ENCODE measurements around the gene RAF1. TPM values are rescaled to one million over a fixed set of nuclear protein-coding genes. Genes with fewer than 3 reads are reported as not detected.
"Not testable (repeated sequence)": the region's sequence is repeated elsewhere in the genome, so short reads cannot be mapped to it uniquely, and the experiment has no call there.

Gene RAF1
- polyA plus RNA-seq, 4 donors = 47.9 to 84.3 (median 70.5) TPM

- no peak overlapping the region for H3K4me3 ChIP-seq (ENCODE audit: low read depth in 1 of 3, low read length in 3 of 3)
Observed at GRCh38 chr3:12671120-12671450, 7.2 kb upstream of the RAF1 start.

GRCh38 chr3:12670365-12671119, 6.6 kb upstream of the RAF1 start:
- DNase-seq (peak in 1 of 2 donors; percentile 77), FAIRE-seq (no peak)
- 71 to 86% (median 85%) methylated on average over 5 to 10 of the region's 10 CpGs for WGBS, 3 donors
- Histone ChIP-seq H3K9me3 (ENCODE audit: control insufficient read depth in 2 of 2, insufficient read depth in 1 of 2, low read depth in 1 of 2, low read length in 1 of 2) (peaks cover 0 to 8% of the 10 kb centered on the region in 2 donors), H3K4me3 (ENCODE audit: low read depth in 1 of 3, low read length in 3 of 3) (no peak overlapping the region), H3K27ac (ENCODE audit: low read depth in 1 of 3, low read length in 2 of 3) (peak overlapping the region in 1 of 3 donors; percentile 44), H3K36me3 (ENCODE audit: control insufficient read depth in 3 of 3, insufficient read depth in 2 of 3, low read depth in 1 of 3, low read length in 3 of 3) (no peaks in the 10 kb centered on the region), H3K27me3 (ENCODE audit: control insufficient read depth in 3 of 3, insufficient read depth in 3 of 3, low read length in 3 of 3) (no peaks in the 10 kb centered on the region), H3K4me1 (ENCODE audit: control insufficient read depth in 3 of 3, insufficient read depth in 2 of 3, low read depth in 1 of 3, low read length in 2 of 3) (peaks cover 0 to 3% (median 0%) of the 10 kb centered on the region in 3 donors)

More at GRCh38 chr3:12671120-12671450, 7.2 kb upstream of the RAF1 start:
- Histone ChIP-seq H3K36me3 (ENCODE audit: control insufficient read depth in 3 of 3, insufficient read depth in 2 of 3, low read depth in 1 of 3, low read length in 3 of 3) (no peaks in the 10 kb centered on the region), H3K4me1 (ENCODE audit: control insufficient read depth in 3 of 3, insufficient read depth in 2 of 3, low read depth in 1 of 3, low read length in 2 of 3) (peaks cover 0 to 3% (median 0%) of the 10 kb centered on the region in 3 donors), H3K27me3 (ENCODE audit: control insufficient read depth in 3 of 3, insufficient read depth in 3 of 3, low read length in 3 of 3) (no peaks in the 10 kb centered on the region), H3K27ac (ENCODE audit: low read depth in 1 of 3, low read length in 2 of 3) (peak overlapping the region in 1 of 3 donors; percentile 44), H3K9me3 (ENCODE audit: control insufficient read depth in 2 of 2, insufficient read depth in 1 of 2, low read depth in 1 of 2, low read length in 1 of 2) (peaks cover 0 to 8% of the 10 kb centered on the region in 2 donors)
- 86 to 88% (median 87%) methylated on average over 3 of the region's 3 CpGs for WGBS, 3 donors
- DNase-seq (no peak), FAIRE-seq (no peak)

- no peaks in the 10 kb centered on the region for H3K27me3 ChIP-seq (ENCODE audit: control insufficient read depth in 3 of 3, insufficient read depth in 3 of 3, low read length in 3 of 3)
- WGBS, 3 donors = 0 to 2% (median 1%) methylated on average over 29 to 45 of the region's 45 CpGs
- peak overlapping the region; percentile 61 to 98 (median 78) for H3K4me3 ChIP-seq (ENCODE audit: low read depth in 1 of 3, low read length in 3 of 3)
- no peak for FAIRE-seq
- H3K36me3 ChIP-seq (ENCODE audit: control insufficient read depth in 3 of 3, insufficient read depth in 2 of 3, low read depth in 1 of 3, low read length in 3 of 3) = no peaks in the 10 kb centered on the region
- H3K4me1 ChIP-seq (ENCODE audit: control insufficient read depth in 3 of 3, insufficient read depth in 2 of 3, low read depth in 1 of 3, low read length in 2 of 3) = peaks cover 1 to 10% (median 8%) of the 10 kb centered on the region in 3 donors
- peak overlapping the region; percentile 92 to 100 (median 99) for H3K27ac ChIP-seq (ENCODE audit: low read depth in 1 of 3, low read length in 2 of 3)
- DNase-seq = peak in 1 of 2 donors; percentile 31
- H3K9me3 ChIP-seq (ENCODE audit: control insufficient read depth in 2 of 2, insufficient read depth in 1 of 2, low read depth in 1 of 2, low read length in 1 of 2) = no peaks in the 10 kb centered on the region
Observed at GRCh38 chr3:12663401-12663935, 449 bp downstream of the RAF1 start.

- WGBS, 3 donors = 0 to 1% (median 0%) methylated on average over 26 of the region's 26 CpGs
- Histone ChIP-seq H3K27me3 (ENCODE audit: control insufficient read depth in 3 of 3, insufficient read depth in 3 of 3, low read length in 3 of 3) (no peaks in the 10 kb centered on the region), H3K9me3 (ENCODE audit: control insufficient read depth in 2 of 2, insufficient read depth in 1 of 2, low read depth in 1 of 2, low read length in 1 of 2) (no peaks in the 10 kb centered on the region), H3K4me3 (ENCODE audit: low read depth in 1 of 3, low read length in 3 of 3) (peak overlapping the region; percentile 61 to 98 (median 78)), H3K4me1 (ENCODE audit: control insufficient read depth in 3 of 3, insufficient read depth in 2 of 3, low read depth in 1 of 3, low read length in 2 of 3) (peaks cover 1 to 10% (median 8%) of the 10 kb centered on the region in 3 donors), H3K27ac (ENCODE audit: low read depth in 1 of 3, low read length in 2 of 3) (peak overlapping the region; percentile 92 to 100 (median 99)), H3K36me3 (ENCODE audit: control insufficient read depth in 3 of 3, insufficient read depth in 2 of 3, low read depth in 1 of 3, low read length in 3 of 3) (no peaks in the 10 kb centered on the region)
- DNase-seq (peak; percentile 69 to 82), FAIRE-seq (no peak)
Observed at GRCh38 chr3:12662593-12663400, 1.1 kb downstream of the RAF1 start.

GRCh38 chr3:12661926-12662592, 1.9 kb downstream of the RAF1 start:
- DNase-seq (no peak), FAIRE-seq (no peak)
- no peaks in the 10 kb centered on the region for H3K36me3 ChIP-seq (ENCODE audit: control insufficient read depth in 3 of 3, insufficient read depth in 2 of 3, low read depth in 1 of 3, low read length in 3 of 3)
- no peaks in the 10 kb centered on the region for H3K27me3 ChIP-seq (ENCODE audit: control insufficient read depth in 3 of 3, insufficient read depth in 3 of 3, low read length in 3 of 3)
- H3K9me3 ChIP-seq (ENCODE audit: control insufficient read depth in 2 of 2, insufficient read depth in 1 of 2, low read depth in 1 of 2, low read length in 1 of 2) = no peaks in the 10 kb centered on the region
- H3K27ac ChIP-seq (ENCODE audit: low read depth in 1 of 3, low read length in 2 of 3) = peak overlapping the region; percentile 92 to 100 (median 99)
- H3K4me3 ChIP-seq (ENCODE audit: low read depth in 1 of 3, low read length in 3 of 3) = peak overlapping the region in 2 of 3 donors; percentile 61 to 78
- WGBS, 3 donors = 13 to 16% (median 15%) methylated on average over 5 of the region's 5 CpGs
- H3K4me1 ChIP-seq (ENCODE audit: control insufficient read depth in 3 of 3, insufficient read depth in 2 of 3, low read depth in 1 of 3, low read length in 2 of 3) = peaks cover 1 to 10% (median 9%) of the 10 kb centered on the region in 3 donors

GRCh38 chr3:12661375-12661774, 2.5 kb downstream of the RAF1 start:
- 77 to 79% (median 77%) methylated on average over 13 of the region's 13 CpGs for WGBS, 3 donors
- not testable (repeated sequence) for FAIRE-seq; H3K27ac ChIP-seq (ENCODE audit: low read depth in 1 of 3, low read length in 2 of 3); H3K9me3 ChIP-seq (ENCODE audit: control insufficient read depth in 2 of 2, insufficient read depth in 1 of 2, low read depth in 1 of 2, low read length in 1 of 2); DNase-seq; H3K36me3 ChIP-seq (ENCODE audit: control insufficient read depth in 3 of 3, insufficient read depth in 2 of 3, low read depth in 1 of 3, low read length in 3 of 3); H3K27me3 ChIP-seq (ENCODE audit: control insufficient read depth in 3 of 3, insufficient read depth in 3 of 3, low read length in 3 of 3); H3K4me3 ChIP-seq (ENCODE audit: low read depth in 1 of 3, low read length in 3 of 3)
- peaks cover 1 to 11% (median 10%) of the 10 kb centered on the region in 3 donors for H3K4me1 ChIP-seq (ENCODE audit: control insufficient read depth in 3 of 3, insufficient read depth in 2 of 3, low read depth in 1 of 3, low read length in 2 of 3)

GRCh38 chr3:12660196-12660595, 3.7 kb downstream of the RAF1 start:
- no peaks in the 10 kb centered on the region for H3K27me3 ChIP-seq (ENCODE audit: control insufficient read depth in 3 of 3, insufficient read depth in 3 of 3, low read length in 3 of 3)
- H3K4me1 ChIP-seq (ENCODE audit: control insufficient read depth in 3 of 3, insufficient read depth in 2 of 3, low read depth in 1 of 3, low read length in 2 of 3) = peaks cover 1 to 14% (median 10%) of the 10 kb centered on the region in 3 donors
- no peak overlapping the region for H3K4me3 ChIP-seq (ENCODE audit: low read depth in 1 of 3, low read length in 3 of 3)
- H3K9me3 ChIP-seq (ENCODE audit: control insufficient read depth in 2 of 2, insufficient read depth in 1 of 2, low read depth in 1 of 2, low read length in 1 of 2) = no peaks in the 10 kb centered on the region
- 66 to 84% (median 74%) methylated on average over 2 of the region's 2 CpGs for WGBS, 3 donors
- FAIRE-seq = no peak
- no peaks in the 10 kb centered on the region for H3K36me3 ChIP-seq (ENCODE audit: control insufficient read depth in 3 of 3, insufficient read depth in 2 of 3, low read depth in 1 of 3, low read length in 3 of 3)
- DNase-seq = no peak
- peak overlapping the region in 1 of 3 donors; percentile 39 for H3K27ac ChIP-seq (ENCODE audit: low read depth in 1 of 3, low read length in 2 of 3)
